K562 treated with DMSO at 1 percent for 48 hours (cell line): ENCODE data around the gene SLC9A1. TPM values are rescaled to one million over a fixed set of nuclear protein-coding genes. Genes with fewer than 3 reads are reported as not detected.

Experiments
- total RNA-seq: library from RNA; unstranded; fragments of 300-600 nt; gene quantifications from 2 replicates; pipeline ENCODE4 v1.2.3, GENCODE V29; 2022; ENCODE audit warnings: low replicate concordance; ENCODE audit errors: extremely low read depth

SLC9A1 gene
- total RNA-seq, result not detected in 2 replicates

GRCh38 chr1:27154991-27155781, at the start of gene SLC9A1:
Gene SLC9A1, minus strand, starts transcription at chr1:27155125. Its CDS starts 791 bp downstream, at chr1:27154334.

Other genes starting within 250 kb of the SLC9A1 start
- gene NR0B2, start 241.2 kb downstream of the SLC9A1 start, total RNA-seq, result not detected in 2 replicates
- gene NUDC, start 233.4 kb downstream of the SLC9A1 start, total RNA-seq, result not detected in 2 replicates
- gene KDF1, start 194.7 kb downstream of the SLC9A1 start, total RNA-seq, result not detected in 2 replicates
- not detected in 2 replicates for gene TRNP1, start 161.4 kb downstream of the SLC9A1 start, total RNA-seq
- not detected in 2 replicates for gene TENT5B, start 142.3 kb downstream of the SLC9A1 start, total RNA-seq
- not detected in 2 replicates for gene WDTC1, start 79.5 kb upstream of the SLC9A1 start, total RNA-seq
- not detected in 2 replicates for gene TMEM222, start 167.0 kb upstream of the SLC9A1 start, total RNA-seq
- gene SYTL1, start 186.9 kb upstream of the SLC9A1 start, total RNA-seq, result not detected in 2 replicates
- not detected in 2 replicates for gene MAP3K6, start 211.8 kb upstream of the SLC9A1 start, total RNA-seq
- not detected in 2 replicates for gene FCN3, start 219.7 kb upstream of the SLC9A1 start, total RNA-seq
- not detected in 2 replicates for gene CD164L2, start 228.2 kb upstream of the SLC9A1 start, total RNA-seq
- gene GPR3, start 237.5 kb upstream of the SLC9A1 start, total RNA-seq, result not detected in 2 replicates